Measurements from ENCODE around the gene VAV3. TPM values are rescaled to one million over a fixed set of nuclear protein-coding genes. Genes with fewer than 3 reads are reported as not detected.

Gene VAV3
- total and polyA plus RNA-seq, 10 of the 15 experiments (the other 5 are each of a cell fraction or from before 2014, with no cell fraction given), result 0.84 to 5.5 (median 3.4) TPM

- POLR2A ChIA-PET, result no interaction called here
- Histone ChIP-seq H3K79me2 (ENCODE audit: control insufficient read depth, insufficient read depth, low read length) (no peaks in the 10 kb centered on the region), H3K4me1 (ENCODE audit: control insufficient read depth, insufficient read depth, low read length) (peaks cover 9% of the 10 kb centered on the region), H3K27ac (ENCODE audit: control insufficient read depth, insufficient read depth) (no peak overlapping the region), H2AFZ (ENCODE audit: control insufficient read depth, low read depth, low read length) (no peak overlapping the region), H3K36me3 (ENCODE audit: control insufficient read depth in 2 of 2, insufficient read depth in 2 of 2, low read length in 1 of 2) (no peaks in the 10 kb centered on the region), H4K20me1 (ENCODE audit: control insufficient read depth, insufficient read depth) (no peaks in the 10 kb centered on the region), H3K27me3 (replicated peaks in 1 of 2; ENCODE audit: control insufficient read depth in 2 of 2, insufficient read depth in 2 of 2, low read length in 1 of 2) (no peaks in the 10 kb centered on the region), H3K4me3 (no peak overlapping the region), H3K9me3 (replicated peaks; ENCODE audit: control insufficient read depth, insufficient read depth, low read length) (no peaks in the 10 kb centered on the region; the same call in 2 of the 3 replicates), H3K9ac (ENCODE audit: control insufficient read depth, insufficient read depth, low read length) (no peak overlapping the region), H3K4me2 (ENCODE audit: control insufficient read depth, insufficient read depth) (no peak overlapping the region)
- 47% methylated on average over 4 of the region's 4 CpGs for WGBS (ENCODE audit: insufficient coverage, insufficient replicate concordance, low lambda C conversion rate, missing lambda C conversion rate)
- intact Hi-C loops (cut with micrococcal nuclease; ENCODE audit: unreplicated experiment), result no loop called here
- DNase-seq (ENCODE audit: low read depth, low spot score), result no peak
- in situ Hi-C loops (cut with MboI), result no loop called here
- SMC1A ChIA-PET (ENCODE audit: uncharacterized antibody, unreplicated experiment), result interaction anchor here (1.1 to 1.3 kb wide), 3 partner anchors 23 to 127 kb away, joined by 3 read pairs; no protein-coding TSS in a partner anchor
- FAIRE-seq, result no peak
- BruUV-seq (replicated peaks), result no TSS peak
- no peak for ATAC-seq
- RAD21 ChIA-PET (ENCODE audit: unreplicated experiment), result no interaction called here
- CTCF ChIA-PET, result no interaction called here
- TF ChIP-seq FOXM1 (IDR thresholded peaks at IDR 0.05; ENCODE audit: low read depth, low read length) (no peak), ZNF384 (IDR thresholded peaks at IDR 0.05; ENCODE audit: borderline replicate concordance, low read depth, low read length) (no peak), JUNB (IDR thresholded peaks at IDR 0.05) (no peak), ATF2 (IDR thresholded peaks at IDR 0.05; ENCODE audit: low read length) (no peak), ZBTB11 (CRISPR knock-in tag; IDR thresholded peaks at IDR 0.05) (no peak), PBX3 (IDR thresholded peaks at IDR 0.05; ENCODE audit: insufficient replicate concordance, low read depth, low read length) (no peak), ZBTB33 (IDR thresholded peaks at IDR 0.05) (no peak), EGR1 (IDR thresholded peaks at IDR 0.05; ENCODE audit: borderline replicate concordance in 1 of 2, low read depth in 2 of 2, low read length in 2 of 2) (no peak), SIX5 (IDR thresholded peaks at IDR 0.05; ENCODE audit: low read depth, low read length, severe bottlenecking) (no peak), RUNX3 (IDR thresholded peaks at IDR 0.05; ENCODE audit: low read length) (no peak), STAT1 (conservative IDR thresholded peaks at IDR 0.05) (no peak), SUZ12 (IDR thresholded peaks at IDR 0.05; ENCODE audit: unreplicated experiment) (no peak), ZSCAN29 (IDR thresholded peaks at IDR 0.05) (no peak), GATAD2B (conservative IDR thresholded peaks at IDR 0.05; ENCODE audit: low read depth) (no peak)
Observed at GRCh38 chr1:107625405-107626029, 339.5 kb downstream of the VAV3 start.

Measured in GM12878 (cell line).